Mesodermal cell (in vitro differentiated cells): ENCODE results near the gene LTBR.

Experiments
- H3K27ac ChIP-seq: 2 replicates; pipeline ENCODE4 v1.7.0; 2013; ENCODE audit warnings: mild to moderate bottlenecking, low read depth, low read length, moderate library complexity; ENCODE audit not compliant: severe bottlenecking
- H3K36me3 ChIP-seq: 2 replicates; pipeline ENCODE4 v1.7.1; 2013; ENCODE audit warnings: mild to moderate bottlenecking, low read length, moderate library complexity; ENCODE audit not compliant: control insufficient read depth, insufficient read depth
- H3K4me1 ChIP-seq: one replicate; pipeline ENCODE4 v1.7.1; 2013; ENCODE audit warnings: mild to moderate bottlenecking, low read length; ENCODE audit not compliant: insufficient read depth, control insufficient read depth, poor library complexity, severe bottlenecking
- H3K4me3 ChIP-seq: 2 replicates; pipeline ENCODE4 v1.7.0; 2013; ENCODE audit warnings: low read length, control low read depth, mild to moderate bottlenecking; ENCODE audit not compliant: insufficient read depth, poor library complexity, severe bottlenecking; ENCODE audit errors: extremely low read depth
- H3K9me3 ChIP-seq: 2 replicates; pipeline ENCODE4 v1.7.1; 2013; ENCODE audit warnings: mild to moderate bottlenecking, low read length, moderate library complexity; ENCODE audit not compliant: control insufficient read depth
- WGBS, 2 experiments: methylation state at CpG; one replicate each; pipeline ENCODE4 v1.1.5; 2013; ENCODE audit warnings: missing lambda C conversion rate in 2 of 2; ENCODE audit not compliant: insufficient coverage in 2 of 2; 5-methylcytosine and 5-hydroxymethylcytosine counted together

LTBR gene

DNA sequence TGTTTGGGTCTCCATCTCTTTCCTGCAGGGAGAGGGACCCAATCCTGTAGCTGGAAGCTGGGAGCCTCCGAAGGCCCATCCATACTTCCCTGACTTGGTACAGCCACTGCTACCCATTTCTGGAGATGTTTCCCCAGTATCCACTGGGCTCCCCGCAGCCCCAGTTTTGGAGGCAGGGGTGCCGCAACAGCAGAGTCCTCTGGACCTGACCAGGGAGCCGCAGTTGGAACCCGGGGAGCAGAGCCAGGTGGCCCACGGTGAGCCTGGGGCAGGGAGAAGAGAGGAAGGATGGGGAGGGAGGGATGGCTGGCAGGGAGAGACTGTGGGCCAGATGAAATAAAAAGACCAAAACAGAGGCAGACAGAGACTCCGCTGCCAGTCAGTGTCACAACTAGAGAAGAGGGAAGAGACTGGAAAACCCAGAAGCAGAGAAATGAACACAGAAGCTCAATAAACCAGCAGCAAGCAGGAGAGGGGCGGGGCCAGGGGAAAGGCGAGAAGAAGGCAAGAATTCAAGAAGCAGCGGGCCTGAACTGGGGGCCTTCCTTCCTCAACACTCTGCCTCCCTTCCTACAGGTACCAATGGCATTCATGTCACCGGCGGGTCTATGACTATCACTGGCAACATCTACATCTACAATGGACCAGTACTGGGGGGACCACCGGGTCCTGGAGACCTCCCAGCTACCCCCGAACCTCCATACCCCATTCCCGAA lies 6.3 kb downstream of the LTBR start:
- Histone ChIP-seq H3K4me3 (no peak overlapping the region), H3K36me3 (no peaks in the 10 kb centered on the region), H3K4me1 (no peaks in the 10 kb centered on the region), H3K27ac (no peak overlapping the region), H3K9me3 (no peaks in the 10 kb centered on the region)
- whole genome bisulfite sequencing, 2 experiments, result 88 to 92% methylated on average over 11 to 15 of the region's 15 CpGs

DNA sequence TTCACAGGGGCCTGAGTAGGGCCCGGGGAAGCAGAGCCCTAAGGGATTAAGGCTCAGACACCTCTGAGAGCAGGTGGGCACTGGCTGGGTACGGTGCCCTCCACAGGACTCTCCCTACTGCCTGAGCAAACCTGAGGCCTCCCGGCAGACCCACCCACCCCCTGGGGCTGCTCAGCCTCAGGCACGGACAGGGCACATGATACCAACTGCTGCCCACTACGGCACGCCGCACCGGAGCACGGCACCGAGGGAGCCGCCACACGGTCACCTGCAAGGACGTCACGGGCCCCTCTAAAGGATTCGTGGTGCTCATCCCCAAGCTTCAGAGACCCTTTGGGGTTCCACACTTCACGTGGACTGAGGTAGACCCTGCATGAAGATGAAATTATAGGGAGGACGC lies 7.1 kb downstream of the LTBR start:
- no peaks in the 10 kb centered on the region for H3K4me1 ChIP-seq
- H3K9me3 ChIP-seq, result no peaks in the 10 kb centered on the region
- WGBS, 2 experiments, result 92 to 100% methylated on average over 12 to 17 of the region's 17 CpGs
- H3K4me3 ChIP-seq, result no peak overlapping the region
- no peak overlapping the region for H3K27ac ChIP-seq
- H3K36me3 ChIP-seq, result no peaks in the 10 kb centered on the region

DNA sequence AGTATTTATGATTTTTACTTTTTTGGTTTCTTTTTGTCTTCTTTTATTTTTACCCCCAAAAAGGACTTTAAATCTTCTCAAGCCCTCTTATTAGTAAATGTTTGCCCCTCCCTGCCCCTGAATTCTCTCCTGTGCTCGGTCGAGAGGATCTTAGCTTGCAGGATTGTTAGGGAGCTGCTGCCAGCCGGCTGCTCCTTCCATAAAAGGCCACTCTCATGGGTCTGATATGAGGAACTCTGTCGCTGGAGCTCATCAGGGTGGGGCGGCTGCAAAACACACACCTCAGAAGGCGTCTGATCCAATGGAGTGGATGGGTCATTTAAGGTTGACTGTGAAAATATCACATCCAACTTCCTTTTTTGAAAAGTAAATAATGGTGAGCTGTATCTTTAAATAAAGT lies 8.5 kb downstream of the LTBR start:
- WGBS, 2 experiments, result no CpG with 5 or more reads among the region's 6 CpGs
- Histone ChIP-seq H3K9me3 (no peaks in the 10 kb centered on the region), H3K4me1 (no peaks in the 10 kb centered on the region), H3K4me3 (no peak overlapping the region), H3K27ac (no peak overlapping the region), H3K36me3 (no peaks in the 10 kb centered on the region)

DNA sequence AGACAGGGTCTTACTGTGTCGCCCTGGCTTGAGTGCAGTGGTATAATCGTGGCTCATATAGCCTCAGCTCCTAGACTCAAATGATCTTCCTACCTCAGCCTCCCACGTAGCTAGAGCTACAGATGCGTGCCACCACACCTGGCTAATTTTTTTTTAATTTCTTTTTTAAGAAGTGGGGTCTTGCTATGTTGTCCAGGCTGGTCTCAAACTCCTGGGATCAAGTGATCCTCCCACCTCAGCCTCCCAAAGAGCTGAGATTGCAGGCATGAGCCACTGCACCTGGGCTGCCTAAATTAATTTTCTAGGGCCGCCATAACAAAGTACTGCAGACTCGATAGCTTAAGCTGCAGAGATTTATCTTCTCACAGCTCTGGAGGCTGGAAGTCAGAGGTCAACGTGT lies 9.1 kb downstream of the LTBR start:
- Histone ChIP-seq H3K36me3 (no peaks in the 10 kb centered on the region), H3K27ac (no peak overlapping the region), H3K9me3 (no peaks in the 10 kb centered on the region), H3K4me1 (no peaks in the 10 kb centered on the region), H3K4me3 (no peak overlapping the region)
- 87 to 94% methylated on average over 4 to 5 of the region's 7 CpGs for WGBS, 2 experiments

DNA sequence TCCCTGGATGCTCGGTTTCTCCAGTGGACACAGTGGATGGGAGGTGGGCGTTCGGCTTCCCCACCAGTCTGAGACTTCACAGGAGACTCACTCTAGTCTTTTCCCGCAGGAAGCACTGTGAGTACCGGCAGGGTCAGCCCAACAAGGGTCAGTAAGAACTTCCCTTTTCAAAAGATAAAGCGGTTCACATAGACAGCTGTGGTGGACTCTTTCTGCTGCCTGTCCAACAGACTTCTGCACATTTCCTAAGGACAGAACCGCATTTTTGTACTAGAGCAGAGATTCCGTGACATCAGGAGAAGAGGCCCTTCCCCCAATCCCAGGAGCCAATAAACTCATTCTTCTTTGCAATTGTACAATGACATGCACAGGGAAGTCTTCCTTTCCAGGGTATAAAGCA lies 10.4 kb downstream of the LTBR start:
- H3K4me3 ChIP-seq, result no peak overlapping the region
- 89 to 97% methylated on average over 8 of the region's 8 CpGs for WGBS, 2 experiments
- H3K9me3 ChIP-seq, result no peaks in the 10 kb centered on the region
- no peak overlapping the region for H3K27ac ChIP-seq
- H3K4me1 ChIP-seq, result no peaks in the 10 kb centered on the region
- no peaks in the 10 kb centered on the region for H3K36me3 ChIP-seq

DNA sequence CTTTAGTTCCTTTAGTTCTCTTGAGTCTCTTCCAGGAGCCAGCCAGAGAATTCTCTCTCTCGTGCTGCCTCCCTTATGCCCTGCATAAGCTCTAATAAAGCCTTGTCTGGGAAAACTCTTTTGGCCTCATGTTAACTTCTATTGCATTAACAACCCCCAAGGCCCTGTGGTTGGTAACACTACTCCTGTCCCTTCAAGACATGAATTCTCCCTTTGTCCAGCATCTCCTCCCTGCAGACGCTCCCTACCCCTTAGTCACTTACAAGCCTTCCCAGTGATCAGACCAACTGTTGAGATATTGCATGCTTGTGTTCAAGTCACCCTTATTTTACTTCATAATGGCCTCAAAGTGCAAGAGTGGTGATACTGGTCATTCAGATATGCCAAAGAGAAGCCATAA lies 12.1 kb downstream of the LTBR start:
- Histone ChIP-seq H3K4me1 (no peaks in the 10 kb centered on the region), H3K9me3 (no peaks in the 10 kb centered on the region), H3K36me3 (no peaks in the 10 kb centered on the region), H3K4me3 (no peak overlapping the region), H3K27ac (no peak overlapping the region)
- 71 to 76% methylated on average over 1 to 2 of the region's 2 CpGs for WGBS, 2 experiments

DNA sequence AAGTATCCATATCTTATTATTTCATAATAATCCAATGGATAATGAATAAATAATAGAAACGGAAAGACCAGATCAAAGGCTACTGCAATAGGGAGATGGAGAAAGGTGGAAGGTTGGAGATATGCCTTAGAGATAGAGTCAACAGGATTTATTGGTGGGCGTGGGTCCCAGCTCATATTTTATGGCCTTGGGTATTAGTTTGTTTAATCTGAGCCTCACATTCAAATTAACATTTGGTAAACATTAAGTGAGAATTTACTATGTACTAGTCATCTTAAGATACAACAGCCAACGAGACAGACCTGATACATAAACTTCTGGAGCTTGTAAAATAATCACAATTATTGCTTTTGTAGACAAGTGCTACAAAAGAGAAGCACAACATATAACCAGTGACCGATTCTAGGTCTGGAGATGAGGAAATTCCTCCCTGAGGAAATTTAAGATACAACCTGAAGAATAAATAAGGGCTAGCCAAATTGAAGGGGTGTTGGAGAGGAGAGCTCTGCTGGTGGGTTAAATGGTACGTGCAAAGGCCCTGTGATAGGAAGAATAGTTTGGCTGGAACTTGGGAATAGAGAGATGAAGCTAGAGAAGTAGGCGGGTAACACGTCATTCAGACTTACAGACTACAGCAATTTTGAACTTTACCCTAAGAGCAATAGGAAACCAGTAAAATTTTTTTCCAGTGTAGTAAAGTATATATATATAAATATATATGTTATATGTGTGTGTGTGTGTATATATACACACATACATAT lies 16.1 kb downstream of the LTBR start:
- WGBS, 2 experiments, result 90 to 100% methylated on average over 1 of the region's 7 CpGs

DNA sequence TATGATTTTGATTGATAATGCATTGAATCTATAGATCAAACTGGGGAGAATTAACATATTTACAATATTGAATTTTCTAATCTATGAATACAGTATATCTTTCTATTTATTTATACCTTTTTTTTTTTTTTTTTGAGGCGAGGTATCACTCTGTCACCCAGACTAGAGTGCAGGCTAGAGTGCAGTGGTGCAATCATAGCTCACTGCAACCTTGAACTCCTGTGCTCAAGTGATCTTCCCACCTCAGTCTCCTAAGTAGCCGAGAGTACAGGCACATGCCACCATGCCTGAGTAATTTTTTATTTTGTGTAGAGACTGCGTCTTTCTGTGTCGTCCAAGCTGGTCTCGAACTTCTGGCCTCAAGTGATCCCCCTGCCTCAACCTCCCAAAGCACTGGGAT lies 20.4 kb downstream of the LTBR start:
- Histone ChIP-seq H3K4me1 (no peaks in the 10 kb centered on the region), H3K4me3 (no peak overlapping the region), H3K36me3 (no peaks in the 10 kb centered on the region), H3K27ac (no peak overlapping the region), H3K9me3 (no peaks in the 10 kb centered on the region)
- 97% methylated on average over 4 of the region's 5 CpGs; no CpG with 5 or more reads in 1 of the 2 experiments for WGBS, 2 experiments

More for the DNA sequence above, 16.1 kb downstream of the LTBR start:
- no peak overlapping the region for H3K4me3 ChIP-seq
- H3K27ac ChIP-seq, result no peak overlapping the region
- no peaks in the 10 kb centered on the region for H3K36me3 ChIP-seq
- no peaks in the 10 kb centered on the region for H3K4me1 ChIP-seq
- no peaks in the 10 kb centered on the region for H3K9me3 ChIP-seq

DNA sequence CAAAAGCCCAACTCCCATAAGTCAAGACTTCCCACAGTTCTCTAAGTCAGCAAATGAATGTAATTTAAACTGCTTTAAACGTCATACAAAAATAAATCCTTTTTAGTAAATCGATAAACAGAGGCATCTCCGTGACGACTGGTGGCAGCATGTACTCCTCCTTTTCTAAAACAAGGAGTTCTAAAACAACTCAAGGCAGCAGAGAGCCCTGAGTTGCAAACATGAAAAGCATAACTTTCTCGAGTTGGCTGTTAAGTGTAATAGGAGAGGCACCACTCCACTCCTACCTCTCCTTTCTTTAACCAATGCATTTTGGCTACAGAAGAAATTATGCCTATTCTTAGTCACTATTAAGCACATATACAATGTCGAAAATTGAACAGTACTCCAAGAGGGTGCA lies 22.0 kb downstream of the LTBR start:
- no peaks in the 10 kb centered on the region for H3K4me1 ChIP-seq
- no peak overlapping the region for H3K4me3 ChIP-seq
- no peaks in the 10 kb centered on the region for H3K36me3 ChIP-seq
- 86 to 100% methylated on average over 3 to 4 of the region's 6 CpGs for WGBS, 2 experiments
- no peak overlapping the region for H3K27ac ChIP-seq
- no peaks in the 10 kb centered on the region for H3K9me3 ChIP-seq

DNA sequence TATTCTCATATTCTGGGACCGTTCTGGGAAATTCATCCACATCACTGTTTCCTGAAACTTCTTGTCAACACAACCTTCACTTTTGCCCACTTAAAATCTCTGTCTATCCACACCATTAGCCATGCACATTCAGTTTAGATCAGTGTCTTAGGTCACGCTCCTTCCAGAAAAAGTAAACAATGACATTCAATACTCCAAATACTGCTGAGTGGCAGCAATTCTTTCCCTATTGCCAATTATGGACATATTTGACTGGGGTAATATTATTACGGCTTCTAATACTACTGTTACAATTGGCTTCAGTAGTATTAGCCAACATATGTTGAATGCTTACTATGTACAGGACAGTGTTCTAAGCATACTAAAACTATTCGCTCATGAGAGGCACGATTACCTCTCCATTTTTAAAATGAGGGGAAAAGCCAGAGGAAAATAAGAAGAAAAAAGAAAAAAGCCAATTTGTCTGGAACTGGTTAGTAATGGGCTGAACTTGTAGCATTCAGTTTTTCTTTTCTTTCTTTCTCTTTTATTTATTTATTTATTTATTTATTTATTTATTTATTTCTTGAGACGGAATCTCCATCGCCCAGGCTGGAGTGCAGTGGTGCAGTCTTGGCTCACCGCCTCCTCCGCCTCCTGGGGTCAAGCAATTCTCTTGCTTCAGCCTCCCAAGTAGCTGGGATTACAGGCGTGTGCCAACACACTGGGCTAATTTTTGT lies 23.4 kb downstream of the LTBR start:
- H3K9me3 ChIP-seq, result no peaks in the 10 kb centered on the region
- H3K36me3 ChIP-seq, result no peaks in the 10 kb centered on the region
- WGBS, 2 experiments, result 89 to 95% methylated on average over 5 of the region's 10 CpGs
- H3K4me3 ChIP-seq, result no peak overlapping the region
- H3K27ac ChIP-seq, result no peak overlapping the region
- no peaks in the 10 kb centered on the region for H3K4me1 ChIP-seq
